HG03045 (cell line): ENCODE data around the gene ADGRA3.
"Not testable (repeated sequence)": the region's sequence is repeated elsewhere in the genome, so short reads cannot be mapped to it uniquely, and the experiment has no call there.

Experiments used
- ATAC-seq: cut with Tn5 transposase; IDR thresholded peaks from one replicate; pipeline ENCODE4 v1.9.1; 2021; ENCODE audit warnings: mild to moderate bottlenecking, moderate library complexity; ENCODE audit not compliant: unreplicated experiment

Gene ADGRA3

DNA sequence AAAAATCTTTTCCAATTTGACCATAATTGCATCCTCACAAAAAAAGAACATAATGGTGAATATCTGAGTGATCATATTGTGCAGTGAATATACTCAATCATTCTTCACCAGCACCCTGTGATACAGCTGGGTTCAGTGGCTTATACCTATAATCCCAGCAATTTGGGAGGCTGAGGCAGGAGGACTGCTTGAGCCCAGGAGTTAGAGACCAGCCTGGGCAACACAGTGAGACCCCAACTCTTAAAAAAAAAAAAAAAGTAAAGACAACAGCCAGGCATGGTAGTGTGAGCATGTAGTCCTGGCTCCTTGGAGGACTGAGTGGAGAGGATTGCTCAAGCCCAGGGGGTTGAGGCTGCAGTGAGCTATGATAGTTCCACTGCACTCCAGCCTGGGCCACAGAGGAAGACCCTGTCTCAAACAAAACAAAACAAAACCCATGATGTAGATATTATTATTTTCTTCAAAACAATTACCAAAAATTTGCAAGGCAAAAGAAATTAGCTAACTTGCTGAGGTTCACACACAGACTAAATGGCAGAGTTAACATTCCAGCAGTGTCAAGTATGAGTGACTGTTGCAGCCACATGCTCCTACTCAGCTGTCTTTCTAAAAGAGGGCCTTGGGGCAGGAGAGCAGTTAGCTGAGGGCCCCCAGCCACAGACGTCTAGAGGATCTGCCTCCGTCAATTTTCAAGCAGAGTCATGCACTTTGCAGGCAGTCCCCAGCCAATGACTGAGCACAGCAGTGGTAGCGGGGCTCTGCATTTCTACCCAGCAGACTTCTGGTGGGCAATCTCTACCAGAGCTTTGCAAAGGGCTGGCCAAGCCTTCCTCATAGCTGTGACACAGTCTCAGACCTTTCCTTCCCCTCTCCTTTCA, 33.4 kb downstream of the ADGRA3 start:
- no peak for ATAC-seq

DNA sequence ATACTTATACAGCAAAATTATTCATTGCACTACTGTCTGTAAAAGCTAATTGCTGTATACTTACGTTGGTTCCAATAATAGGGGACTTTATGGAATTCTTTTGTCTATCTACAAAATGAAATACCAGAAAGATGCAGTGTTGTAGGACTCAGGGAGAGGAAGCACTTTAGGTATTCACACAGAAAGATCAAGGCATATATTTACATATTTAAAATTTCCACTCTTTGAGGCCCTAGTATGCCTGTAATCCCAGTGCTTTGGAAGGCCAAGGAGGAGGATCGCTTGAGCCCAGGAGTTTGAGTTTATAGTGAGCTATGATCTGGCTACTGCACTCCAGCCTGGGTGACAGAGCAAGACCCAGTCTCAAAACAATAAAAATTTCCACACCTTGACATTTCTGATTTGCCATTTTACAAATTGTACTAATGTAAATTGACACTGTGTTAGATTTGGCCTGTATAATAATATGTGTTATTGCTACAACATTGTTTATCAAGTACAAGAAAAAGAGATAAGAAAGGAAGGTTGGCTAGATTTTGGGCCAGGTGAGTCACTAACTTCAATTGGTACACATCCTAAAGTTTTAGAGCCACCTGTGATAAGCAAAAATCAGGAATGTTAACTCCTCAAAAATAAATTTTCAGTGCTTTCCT, 35.1 kb downstream of the ADGRA3 start:
- ATAC-seq, result no peak

GRCh38 chr4:22478426-22478825, 37.4 kb downstream of the ADGRA3 start:
- no peak for ATAC-seq

DNA sequence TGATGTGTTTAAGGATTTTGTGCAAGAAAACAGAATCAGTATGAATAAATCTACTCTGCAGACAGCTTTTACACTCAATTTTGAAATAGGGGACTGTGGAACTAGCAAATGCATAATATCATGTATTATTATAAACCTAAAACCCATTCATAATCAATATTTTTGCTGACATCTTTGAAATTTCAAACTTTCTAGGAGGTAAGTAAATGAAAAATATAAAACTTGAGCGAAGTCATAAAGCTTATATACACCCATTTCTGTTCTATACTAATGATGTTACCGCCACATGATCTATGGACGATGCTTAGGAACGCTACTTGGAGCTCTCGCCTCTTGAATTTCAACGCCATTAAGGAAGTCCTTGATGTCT, 38.1 kb downstream of the ADGRA3 start:
- no peak for ATAC-seq

GRCh38 chr4:22477136-22477812, 38.6 kb downstream of the ADGRA3 start:
- ATAC-seq, result no peak

- no peak for ATAC-seq
Observed at GRCh38 chr4:22476011-22476410, 39.9 kb downstream of the ADGRA3 start.

GRCh38 chr4:22475311-22475646, 40.6 kb downstream of the ADGRA3 start:
- ATAC-seq, result not testable (repeated sequence)

DNA sequence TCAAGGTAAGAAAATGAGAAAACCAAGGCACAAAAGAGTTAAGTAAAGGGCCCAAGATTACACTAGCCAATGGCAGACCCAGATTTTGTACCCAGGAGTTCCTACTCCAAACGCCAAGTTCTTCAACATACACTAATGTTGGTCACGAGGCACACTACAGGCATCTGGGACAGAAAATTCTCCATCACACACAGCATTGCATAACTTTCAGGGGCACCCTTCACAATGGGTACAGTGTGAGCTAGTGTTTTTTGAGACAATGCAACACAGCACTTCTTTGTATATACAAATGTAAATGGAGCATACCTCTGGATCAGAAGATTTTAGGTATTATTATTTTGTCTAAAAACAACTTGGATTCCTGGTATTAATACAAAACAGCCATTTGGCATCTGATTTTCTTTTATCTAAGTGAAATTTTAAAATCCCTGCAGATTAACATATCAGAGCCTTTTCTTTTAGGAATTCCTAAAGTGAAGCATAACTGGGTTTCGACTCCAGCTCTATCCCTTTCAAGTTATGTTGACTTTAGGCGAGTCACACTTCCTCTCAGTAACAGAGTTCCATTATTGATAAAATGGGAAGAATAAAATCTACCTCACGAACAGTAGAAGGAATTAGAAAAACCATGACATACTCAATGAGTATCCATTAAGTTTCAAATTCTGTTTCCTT, 41.1 kb downstream of the ADGRA3 start:
- ATAC-seq, result no peak

DNA sequence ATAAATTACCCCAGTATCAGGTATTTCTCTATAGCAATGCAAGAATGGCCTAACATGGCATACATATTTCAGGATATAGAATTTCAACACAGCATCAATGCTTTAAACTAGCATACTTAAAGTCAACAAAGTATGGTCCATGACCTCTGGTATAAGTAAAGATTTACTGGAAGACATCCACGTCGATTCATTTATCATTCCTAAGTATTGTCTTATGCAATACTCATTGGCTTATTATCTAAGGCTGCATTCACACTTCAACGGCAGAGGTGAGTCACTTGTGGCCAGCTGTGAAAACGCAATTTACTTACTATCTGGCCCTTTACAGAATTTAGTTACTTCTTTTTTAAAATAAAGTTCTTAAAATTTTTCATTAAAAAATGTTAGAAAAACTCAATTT, 42.6 kb downstream of the ADGRA3 start:
- no peak for ATAC-seq

DNA sequence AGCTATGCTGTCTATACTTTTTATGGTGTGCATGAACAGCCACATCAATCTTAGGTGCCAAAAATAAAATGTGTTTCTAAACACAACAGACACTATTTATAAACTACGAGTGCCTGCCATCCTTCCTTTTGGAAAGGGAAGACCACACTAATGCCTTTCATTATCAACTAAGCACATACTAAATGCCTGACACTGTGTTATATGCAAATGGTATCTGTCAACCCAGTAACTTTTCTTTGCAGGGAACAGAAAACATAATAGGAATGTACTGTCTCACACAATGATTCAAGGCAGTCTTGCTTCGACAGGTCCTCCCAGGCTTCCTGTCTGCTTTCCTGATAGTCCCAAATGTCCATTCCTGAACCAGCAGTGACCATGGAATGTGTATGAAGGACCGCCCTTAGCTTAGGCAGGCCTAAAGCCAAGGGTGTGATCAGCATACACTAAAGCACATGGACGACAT, 43.8 kb downstream of the ADGRA3 start:
- ATAC-seq, result no peak

DNA sequence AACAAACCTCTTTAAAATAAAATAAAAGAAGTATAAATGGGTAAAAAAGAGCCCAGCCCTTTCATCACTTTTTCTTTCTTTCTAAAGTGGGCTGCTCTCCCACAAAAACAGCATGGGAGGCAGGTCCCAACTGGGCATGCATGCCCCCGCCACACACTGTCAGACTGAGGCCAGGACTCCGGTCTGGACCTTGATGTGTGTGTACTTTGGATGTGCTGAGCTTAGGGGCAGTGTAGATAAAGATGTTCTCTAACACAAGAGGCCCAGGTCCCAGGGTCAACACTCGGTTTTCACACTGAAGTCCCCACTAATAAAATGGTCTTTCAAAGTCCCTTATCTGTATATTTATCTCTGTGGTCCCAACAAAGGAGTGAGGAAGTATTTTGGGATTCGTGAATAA, 44.4 kb downstream of the ADGRA3 start:
- ATAC-seq, result no peak

DNA sequence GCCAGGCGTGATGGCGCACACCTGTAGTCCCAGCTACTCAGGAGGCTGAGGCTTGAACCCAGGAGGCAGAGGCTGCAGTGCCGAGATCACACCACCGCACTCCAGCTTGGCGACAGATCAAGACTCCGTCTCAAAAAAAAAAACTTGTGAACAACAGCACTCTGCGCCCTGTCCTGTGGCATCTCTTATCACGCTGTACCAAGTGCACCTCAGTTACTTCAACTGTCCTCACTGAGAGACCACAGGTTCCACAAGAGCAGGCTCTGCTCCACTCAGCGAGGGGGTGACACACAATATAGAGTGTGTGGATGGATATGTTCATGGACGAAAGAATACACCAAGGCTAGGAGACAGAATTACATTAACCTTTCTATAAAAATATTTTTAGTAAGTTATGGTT, 49.3 kb downstream of the ADGRA3 start:
- ATAC-seq, result no peak

DNA sequence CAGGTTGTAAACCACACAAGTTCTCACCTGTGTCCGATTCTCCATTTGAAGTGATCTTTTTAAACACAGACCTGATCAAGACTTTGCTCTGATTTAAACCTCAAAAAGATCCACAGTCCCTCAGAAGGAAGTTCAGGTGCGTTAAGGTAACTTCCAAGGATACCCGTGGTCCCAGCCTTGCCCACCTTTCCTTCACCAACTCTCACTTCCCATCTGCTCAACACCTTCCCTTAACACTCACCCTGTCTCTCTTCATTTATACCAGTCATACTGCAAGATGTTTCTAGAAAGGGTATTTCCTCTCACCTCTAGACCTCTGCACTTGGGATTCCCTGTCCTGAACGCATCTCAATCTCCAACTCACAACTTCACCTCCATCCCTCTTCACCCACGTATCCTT, 49.9 kb downstream of the ADGRA3 start:
- no peak for ATAC-seq

DNA sequence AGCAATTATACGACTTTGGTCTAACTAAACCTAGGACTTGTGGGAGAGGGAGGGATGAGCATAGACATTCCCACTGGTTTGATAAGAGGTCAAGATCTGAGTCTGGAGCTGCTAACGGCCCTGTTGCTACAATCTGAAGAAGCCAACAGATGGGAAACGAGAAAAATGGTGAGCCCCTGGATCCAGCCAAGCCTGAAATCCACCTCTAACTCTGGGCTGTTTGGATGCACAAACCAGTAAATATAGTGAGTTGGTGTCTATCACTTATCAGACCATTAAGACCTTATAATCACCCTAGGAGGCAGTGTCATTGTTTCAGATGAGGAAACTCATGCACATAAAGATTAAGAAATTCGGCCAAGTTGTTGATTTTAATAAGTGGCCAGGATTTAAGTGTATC, 50.5 kb downstream of the ADGRA3 start:
- ATAC-seq, result no peak

DNA sequence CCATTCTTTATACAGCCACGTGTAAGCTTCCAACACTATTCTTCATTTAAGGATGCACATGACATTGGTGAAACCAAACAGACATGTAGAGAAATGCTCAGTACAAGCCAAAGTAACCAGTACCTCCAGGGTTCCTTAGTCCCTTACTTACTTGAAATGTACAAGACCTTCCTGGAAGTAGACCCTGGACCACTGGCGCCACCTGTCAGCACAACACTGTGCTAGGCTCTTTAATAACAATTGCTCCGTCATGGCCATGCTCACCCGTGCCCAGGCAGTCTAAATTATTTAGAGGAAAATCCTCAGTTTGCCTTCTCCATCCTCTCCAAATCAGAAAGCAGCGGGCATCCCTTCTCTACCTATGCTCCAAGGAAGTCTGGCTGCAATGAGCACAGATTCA, 52.7 kb downstream of the ADGRA3 start:
- no peak for ATAC-seq

GRCh38 chr4:22462688-22463087, 53.2 kb downstream of the ADGRA3 start:
- no peak for ATAC-seq

GRCh38 chr4:22460266-22460665, 55.6 kb downstream of the ADGRA3 start:
- ATAC-seq, result no peak

DNA sequence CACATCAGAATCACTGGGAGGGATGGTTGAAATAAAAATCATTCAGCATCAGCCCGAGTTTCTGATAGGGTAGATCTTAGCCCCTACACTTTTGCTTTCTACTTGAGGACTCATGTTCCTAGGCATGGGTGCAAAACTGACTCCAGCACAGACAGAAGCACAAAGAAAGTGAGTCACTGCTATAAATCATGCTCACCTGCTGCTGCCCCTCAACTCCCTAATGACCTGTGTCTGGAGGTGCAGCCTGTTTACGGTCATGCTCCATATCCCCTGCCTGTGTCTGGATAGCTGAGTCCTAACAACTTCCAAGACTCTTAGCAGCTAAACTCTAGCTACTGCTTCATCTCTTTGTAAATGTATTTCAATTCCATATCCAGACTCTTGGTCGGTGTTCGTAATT, 57.8 kb downstream of the ADGRA3 start:
- no peak for ATAC-seq

GRCh38 chr4:22457348-22457747, 58.5 kb downstream of the ADGRA3 start:
- ATAC-seq, result no peak

DNA sequence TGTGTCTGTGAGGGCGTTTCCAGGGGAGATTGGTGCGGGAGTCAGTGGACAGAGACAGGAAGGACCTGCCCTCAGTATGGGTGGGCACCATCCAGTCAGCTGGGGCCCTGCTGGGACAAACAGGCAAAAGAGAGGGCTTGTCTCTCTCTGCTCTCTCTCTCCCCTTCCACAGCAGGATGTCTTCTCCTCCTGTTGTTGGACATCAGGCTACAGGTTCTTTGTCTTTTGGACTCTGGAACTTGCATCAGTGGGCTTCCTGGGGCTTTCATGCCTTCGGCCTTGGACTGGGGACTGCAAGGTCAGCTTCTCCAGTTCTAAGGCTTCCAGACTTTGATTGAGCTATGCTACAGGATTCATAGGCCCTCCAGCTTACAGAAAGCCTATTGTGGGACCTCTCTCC, 59.6 kb downstream of the ADGRA3 start:
- ATAC-seq, result no peak

- no peak for ATAC-seq
Observed at GRCh38 chr4:22454955-22455354, 60.9 kb downstream of the ADGRA3 start.
